ENCODE measurements around the gene DENND4A.

Gene DENND4A

GRCh38 chr15:65610871-65611718 lies 181.0 kb downstream of the DENND4A start, which contains the start of gene INTS14:
TSS of gene INTS14 (minus strand) at chr15:65611131. CDS start at chr15:65607380, 3,751 bp downstream.
- no peaks in the 10 kb centered on the region for H4K20me1 ChIP-seq (ENCODE audit: insufficient read depth, low read length)
- peak within 1 kb of the TSS; percentile 83 for H3K4me2 ChIP-seq (ENCODE audit: insufficient read depth, low read length)
- peak within 1 kb of the TSS; percentile 78 to 98 for H3K4me3 ChIP-seq (ENCODE audit: low read depth in 1 of 2, low read length in 2 of 2)
- peaks cover 11% of the 10 kb centered on the region; the same call in 1 of the 2 replicates for H3K36me3 ChIP-seq (ENCODE audit: insufficient read depth, low read length)
- DNase-seq (peak; percentile 96), ATAC-seq (ENCODE audit: insufficient read depth, low read depth) (peak; percentile 98)
- H3K4me1 ChIP-seq (ENCODE audit: insufficient read depth, low read length), result peaks cover 40% of the 10 kb centered on the region
- no peaks in the 10 kb centered on the region for H3K27me3 ChIP-seq (ENCODE audit: insufficient read depth, low read length, poor library complexity)
- H2AFZ ChIP-seq (ENCODE audit: low read depth, low read length), result peak within 1 kb of the TSS; percentile 93
- TF ChIP-seq EZH2 (IDR thresholded peaks at IDR 0.05; ENCODE audit: borderline replicate concordance, low read depth, low read length, severe bottlenecking) (no peak), CTCF (IDR thresholded peaks at IDR 0.05; ENCODE audit: borderline replicate concordance, extremely low read depth, low read length, poor library complexity, severe bottlenecking) (peak; percentile 68)
- no peaks in the 10 kb centered on the region for H3K9me3 ChIP-seq (ENCODE audit: insufficient read depth, low read length, severe bottlenecking)
- H3K79me2 ChIP-seq (ENCODE audit: insufficient read depth, low read length), result peaks cover 58% of the 10 kb centered on the region
- peak within 1 kb of the TSS; percentile 92 for H3K27ac ChIP-seq (ENCODE audit: low read length)
- peak within 1 kb of the TSS; percentile 96 for H3K9ac ChIP-seq (ENCODE audit: low read depth, low read length)
